Right lobe of liver (tissue), 4 donors: ENCODE data around the gene SYNE4.

Experiments
- POLR2A ChIP-seq: fragments of 450-650 bp; IDR thresholded peaks from one replicate; pipeline ENCODE4 v1.6.1; 2017; ENCODE audit warnings: antibody characterized with exemption, mild to moderate bottlenecking
- TF ChIP-seq, protein P1 (sequence below), 4 donors: fragments of 200-600 bp in 3 of 4; fragments of 450-650 bp in 1 of 4; IDR thresholded peaks; one replicate each; pipeline versions ENCODE4 v1.5.1 to v1.8.0; 2016 to 2022; ENCODE audit warnings: antibody characterized with exemption in 4 of 4, mild to moderate bottlenecking in 2 of 4
- donor health status: DM: no; HTN: no; CAD: no.
- donor health status: DM: no; HTN: no; CAD: no.
- donor health status: DM: no; HTN: yes; CAD: no.

GRCh38 chr19:35955881-35956634 is 52.6 kb downstream of the SYNE4 start:
- TF ChIP-seq, protein P1, sequence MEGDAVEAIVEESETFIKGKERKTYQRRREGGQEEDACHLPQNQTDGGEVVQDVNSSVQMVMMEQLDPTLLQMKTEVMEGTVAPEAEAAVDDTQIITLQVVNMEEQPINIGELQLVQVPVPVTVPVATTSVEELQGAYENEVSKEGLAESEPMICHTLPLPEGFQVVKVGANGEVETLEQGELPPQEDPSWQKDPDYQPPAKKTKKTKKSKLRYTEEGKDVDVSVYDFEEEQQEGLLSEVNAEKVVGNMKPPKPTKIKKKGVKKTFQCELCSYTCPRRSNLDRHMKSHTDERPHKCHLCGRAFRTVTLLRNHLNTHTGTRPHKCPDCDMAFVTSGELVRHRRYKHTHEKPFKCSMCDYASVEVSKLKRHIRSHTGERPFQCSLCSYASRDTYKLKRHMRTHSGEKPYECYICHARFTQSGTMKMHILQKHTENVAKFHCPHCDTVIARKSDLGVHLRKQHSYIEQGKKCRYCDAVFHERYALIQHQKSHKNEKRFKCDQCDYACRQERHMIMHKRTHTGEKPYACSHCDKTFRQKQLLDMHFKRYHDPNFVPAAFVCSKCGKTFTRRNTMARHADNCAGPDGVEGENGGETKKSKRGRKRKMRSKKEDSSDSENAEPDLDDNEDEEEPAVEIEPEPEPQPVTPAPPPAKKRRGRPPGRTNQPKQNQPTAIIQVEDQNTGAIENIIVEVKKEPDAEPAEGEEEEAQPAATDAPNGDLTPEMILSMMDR (IDR thresholded peaks at IDR 0.05), result no peak
- no peak for TF ChIP-seq POLR2A
